Measurements from ENCODE around the gene ATP5F1C.

The ATP5F1C gene

DNA sequence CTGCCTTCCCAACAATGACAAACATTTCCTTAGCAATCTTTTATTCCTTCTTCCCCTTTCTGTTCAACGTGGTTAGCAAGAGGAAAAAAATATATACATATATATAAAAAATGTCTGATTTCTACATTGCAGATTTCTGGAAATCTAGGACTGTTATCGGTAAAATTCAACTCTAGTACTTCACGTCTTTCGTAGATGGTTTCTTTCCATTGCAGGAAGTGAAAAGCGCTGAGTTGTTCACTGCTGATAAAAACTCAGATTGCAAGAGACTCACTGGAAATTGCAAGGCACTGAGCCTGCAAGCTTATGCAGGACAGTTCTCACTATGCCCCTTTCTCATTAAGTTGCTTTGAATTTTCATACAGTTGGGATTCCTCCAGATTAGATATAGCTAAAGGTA, 24.0 kb upstream of the ATP5F1C start:
- TF ChIP-seq, protein P1, sequence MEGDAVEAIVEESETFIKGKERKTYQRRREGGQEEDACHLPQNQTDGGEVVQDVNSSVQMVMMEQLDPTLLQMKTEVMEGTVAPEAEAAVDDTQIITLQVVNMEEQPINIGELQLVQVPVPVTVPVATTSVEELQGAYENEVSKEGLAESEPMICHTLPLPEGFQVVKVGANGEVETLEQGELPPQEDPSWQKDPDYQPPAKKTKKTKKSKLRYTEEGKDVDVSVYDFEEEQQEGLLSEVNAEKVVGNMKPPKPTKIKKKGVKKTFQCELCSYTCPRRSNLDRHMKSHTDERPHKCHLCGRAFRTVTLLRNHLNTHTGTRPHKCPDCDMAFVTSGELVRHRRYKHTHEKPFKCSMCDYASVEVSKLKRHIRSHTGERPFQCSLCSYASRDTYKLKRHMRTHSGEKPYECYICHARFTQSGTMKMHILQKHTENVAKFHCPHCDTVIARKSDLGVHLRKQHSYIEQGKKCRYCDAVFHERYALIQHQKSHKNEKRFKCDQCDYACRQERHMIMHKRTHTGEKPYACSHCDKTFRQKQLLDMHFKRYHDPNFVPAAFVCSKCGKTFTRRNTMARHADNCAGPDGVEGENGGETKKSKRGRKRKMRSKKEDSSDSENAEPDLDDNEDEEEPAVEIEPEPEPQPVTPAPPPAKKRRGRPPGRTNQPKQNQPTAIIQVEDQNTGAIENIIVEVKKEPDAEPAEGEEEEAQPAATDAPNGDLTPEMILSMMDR (IDR thresholded peaks at IDR 0.05) = no peak

DNA sequence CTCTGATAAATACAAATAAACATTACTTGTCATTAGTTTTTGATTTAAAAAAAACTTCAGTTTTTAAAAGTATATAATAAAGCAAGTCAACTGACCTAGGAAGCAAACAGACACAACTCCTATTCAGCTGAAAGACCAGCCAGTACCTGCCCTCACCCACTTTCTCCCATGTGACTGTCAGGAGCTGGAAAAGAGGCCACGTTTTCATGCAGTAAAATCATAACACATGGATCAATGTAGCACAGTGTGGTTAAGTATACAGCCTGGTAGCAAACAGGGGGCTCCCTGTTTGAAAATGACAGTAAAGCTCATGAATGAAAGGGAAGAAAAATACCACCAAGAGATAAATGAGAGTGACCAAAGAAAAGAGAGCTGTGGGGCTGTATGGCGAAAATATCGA, 21.7 kb upstream of the ATP5F1C start:
- TF ChIP-seq, protein P1 (IDR thresholded peaks at IDR 0.05) = no peak

DNA sequence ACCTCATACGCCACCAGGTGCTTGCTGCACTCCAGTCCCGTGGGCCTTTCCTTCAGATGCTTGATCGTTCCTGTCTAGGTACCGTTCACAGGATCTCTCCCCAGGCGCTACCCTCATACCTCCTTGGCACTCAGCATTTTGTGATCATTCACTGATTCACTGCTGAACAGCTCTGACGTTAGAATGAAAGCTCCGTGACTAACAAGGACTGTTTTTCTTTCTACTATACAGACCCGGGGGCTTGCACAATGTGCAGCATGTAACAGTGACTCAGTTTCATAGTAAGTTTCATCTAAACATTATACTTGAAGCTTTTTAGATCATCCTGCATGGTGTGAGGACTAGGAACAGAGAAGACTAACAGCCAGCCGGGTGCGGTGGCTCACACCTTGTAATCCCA, 20.8 kb upstream of the ATP5F1C start:
- TF ChIP-seq, protein P1 (IDR thresholded peaks at IDR 0.05) = no peak

DNA sequence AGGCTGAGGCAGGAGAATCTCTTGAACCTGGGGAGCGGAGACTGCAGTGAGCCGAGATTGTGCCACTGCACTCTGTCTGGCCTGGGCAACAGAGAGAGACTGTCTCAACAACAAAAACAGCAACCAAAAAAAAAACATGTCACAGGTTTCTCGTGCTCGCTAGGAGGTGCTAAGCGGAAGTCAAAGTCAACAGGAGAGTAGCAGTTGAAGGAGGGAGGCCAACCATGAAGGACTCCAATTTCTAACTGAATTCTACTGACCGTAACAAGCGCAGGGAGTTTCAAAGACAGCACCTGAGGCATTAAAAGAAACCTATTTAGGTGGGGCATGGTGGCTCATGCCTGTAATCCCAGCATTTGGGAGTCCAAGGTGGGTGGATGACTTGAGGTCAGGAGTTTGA, 19.6 kb upstream of the ATP5F1C start:
- TF ChIP-seq, protein P1 (IDR thresholded peaks at IDR 0.05) = no peak

DNA sequence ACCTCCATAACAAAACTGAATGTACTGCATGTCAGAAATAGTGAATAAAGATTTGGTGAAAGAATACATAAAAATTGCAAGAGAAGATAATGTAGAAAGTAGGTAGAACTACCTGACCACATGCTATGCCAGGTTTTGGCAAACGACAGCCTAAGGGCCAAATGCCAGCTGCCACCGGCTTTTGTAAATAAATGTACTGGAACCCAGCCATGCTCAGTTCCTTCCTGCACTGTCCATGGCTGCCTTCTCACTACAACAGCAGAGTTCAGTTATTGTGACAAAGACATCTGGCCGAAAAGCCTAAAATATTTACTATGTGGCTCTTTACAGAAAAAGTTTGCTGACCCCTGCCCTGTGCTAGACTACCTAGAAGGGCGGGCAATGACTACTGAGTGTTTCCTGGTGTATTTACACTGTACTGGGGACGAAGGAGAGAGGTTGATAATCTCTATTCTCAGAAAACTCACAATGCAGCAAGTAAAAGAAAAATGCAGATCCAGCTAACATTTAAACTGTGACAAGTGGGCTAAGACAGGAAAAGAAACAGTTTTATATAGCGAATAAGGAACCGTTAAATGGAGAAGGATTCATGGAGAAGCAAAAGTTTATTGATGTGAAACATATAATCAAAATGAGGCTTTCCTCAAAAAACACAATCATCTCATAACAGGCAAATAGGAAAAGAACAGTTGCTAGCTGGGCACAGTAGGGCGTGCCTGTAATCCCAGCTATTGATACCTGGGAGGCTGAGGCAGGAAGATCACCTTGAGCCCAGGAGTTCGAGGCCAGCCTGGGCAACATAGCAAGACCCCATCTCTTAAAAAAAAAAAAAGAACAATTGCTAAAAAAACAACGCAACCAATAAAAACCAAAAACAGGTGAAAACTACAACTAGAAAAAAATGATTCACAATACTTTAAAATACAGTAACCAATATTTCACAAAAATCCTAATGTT, 13.9 kb upstream of the ATP5F1C start:
- TF ChIP-seq, protein P1 (IDR thresholded peaks at IDR 0.05) = no peak

DNA sequence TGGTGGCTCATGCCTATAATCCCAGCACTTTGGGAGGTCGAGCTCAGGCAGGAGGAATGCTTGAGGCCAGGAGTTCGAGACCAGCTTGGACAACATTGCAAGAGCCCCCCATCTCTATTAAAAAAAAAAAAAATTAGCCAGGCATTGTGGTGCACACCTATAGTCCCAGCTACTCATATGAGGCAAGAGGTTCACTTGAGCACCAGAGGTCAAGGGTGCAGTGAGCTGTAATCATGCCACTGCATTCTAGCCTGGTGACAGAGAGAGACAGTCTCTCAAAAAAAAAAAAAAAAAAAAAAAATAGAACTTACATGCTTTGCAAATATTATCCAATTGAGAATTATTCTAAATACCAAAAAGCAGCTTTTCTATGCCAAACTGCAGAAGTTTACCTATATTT, 11.2 kb upstream of the ATP5F1C start:
- TF ChIP-seq, protein P1 (IDR thresholded peaks at IDR 0.05) = no peak

DNA sequence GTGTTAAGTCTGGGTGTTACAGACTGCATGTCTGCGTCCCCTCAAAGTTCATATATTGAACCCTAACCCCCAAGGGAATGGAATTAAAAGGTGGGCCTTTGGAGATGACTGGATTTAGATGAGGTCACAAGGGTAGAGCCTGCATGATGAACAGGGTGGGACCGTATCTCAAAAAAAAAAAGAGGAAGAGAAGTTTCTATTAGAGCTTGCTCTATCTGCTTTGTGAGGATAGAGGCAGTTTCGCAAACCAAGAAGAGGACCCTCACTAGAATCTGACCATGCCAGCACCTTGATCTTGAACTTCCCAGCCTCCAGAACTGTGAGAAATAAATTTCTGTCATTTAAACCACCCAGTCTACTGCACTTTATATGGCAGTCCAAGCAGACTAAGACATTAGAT, 1.5 kb upstream of the ATP5F1C start:
- TF ChIP-seq, protein P1 (IDR thresholded peaks at IDR 0.05) = no peak

Data from LNCAP (cell line).